Measurements from ENCODE around the gene RBM20. TPM values are rescaled to one million over a fixed set of nuclear protein-coding genes. Genes with fewer than 3 reads are reported as not detected.
A peak's percentile ranks its signal among the peaks of the same experiment; 100 is the strongest.

RBM20 gene
- total RNA-seq, 4 donors from 2014 or later: 0.62 to 7.4 (median 3.9) TPM

DNA sequence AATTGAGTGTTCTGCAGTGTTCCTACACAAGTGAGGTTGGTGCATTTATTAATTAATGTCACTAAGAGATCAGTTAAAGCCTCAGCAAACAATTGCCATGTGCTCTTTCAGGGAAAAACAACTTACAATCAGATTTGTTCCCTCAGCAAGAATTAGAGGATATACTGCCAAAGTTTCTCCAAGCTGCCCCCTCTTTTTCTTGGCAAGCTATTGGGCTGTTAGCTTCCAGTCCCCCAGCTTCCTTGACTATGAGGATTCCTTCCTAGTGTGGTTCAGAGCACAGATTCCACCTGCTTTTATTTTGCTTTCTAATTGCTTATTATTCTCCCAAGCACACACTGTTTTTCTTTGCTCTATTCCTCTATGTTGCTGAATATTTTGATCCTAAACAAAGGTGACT lies 112.7 kb downstream of the RBM20 start:
- no peak for TF ChIP-seq POLR2AphosphoS5 (IDR thresholded peaks at IDR 0.05)
- TF ChIP-seq EP300 (IDR thresholded peaks at IDR 0.05): no peak
- TF ChIP-seq, protein P1, sequence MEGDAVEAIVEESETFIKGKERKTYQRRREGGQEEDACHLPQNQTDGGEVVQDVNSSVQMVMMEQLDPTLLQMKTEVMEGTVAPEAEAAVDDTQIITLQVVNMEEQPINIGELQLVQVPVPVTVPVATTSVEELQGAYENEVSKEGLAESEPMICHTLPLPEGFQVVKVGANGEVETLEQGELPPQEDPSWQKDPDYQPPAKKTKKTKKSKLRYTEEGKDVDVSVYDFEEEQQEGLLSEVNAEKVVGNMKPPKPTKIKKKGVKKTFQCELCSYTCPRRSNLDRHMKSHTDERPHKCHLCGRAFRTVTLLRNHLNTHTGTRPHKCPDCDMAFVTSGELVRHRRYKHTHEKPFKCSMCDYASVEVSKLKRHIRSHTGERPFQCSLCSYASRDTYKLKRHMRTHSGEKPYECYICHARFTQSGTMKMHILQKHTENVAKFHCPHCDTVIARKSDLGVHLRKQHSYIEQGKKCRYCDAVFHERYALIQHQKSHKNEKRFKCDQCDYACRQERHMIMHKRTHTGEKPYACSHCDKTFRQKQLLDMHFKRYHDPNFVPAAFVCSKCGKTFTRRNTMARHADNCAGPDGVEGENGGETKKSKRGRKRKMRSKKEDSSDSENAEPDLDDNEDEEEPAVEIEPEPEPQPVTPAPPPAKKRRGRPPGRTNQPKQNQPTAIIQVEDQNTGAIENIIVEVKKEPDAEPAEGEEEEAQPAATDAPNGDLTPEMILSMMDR (IDR thresholded peaks at IDR 0.05): no peak
- TF ChIP-seq POLR2A (IDR thresholded peaks at IDR 0.05): no peak
- H3K36me3 ChIP-seq: no peaks in the 10 kb centered on the region
- no peak for ATAC-seq

DNA sequence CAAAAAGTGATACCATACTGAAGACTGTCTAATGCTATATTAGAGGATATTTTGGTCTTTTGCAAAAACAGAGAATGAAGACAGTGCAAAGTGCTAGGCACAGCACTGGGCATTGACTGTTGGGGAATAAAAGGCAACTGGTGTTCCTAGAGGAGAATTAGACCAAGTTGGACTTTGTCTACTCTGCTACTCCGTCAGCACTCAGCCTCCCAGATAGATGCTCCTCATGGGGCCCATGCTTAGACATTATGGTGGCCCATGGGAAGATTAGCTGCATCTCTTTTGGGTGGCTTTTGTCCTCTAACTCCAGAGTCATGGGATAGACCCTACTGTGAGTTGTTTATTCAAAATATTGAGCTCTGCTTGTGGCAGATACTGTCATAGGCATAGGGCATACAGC lies 113.5 kb downstream of the RBM20 start:
- Histone ChIP-seq H3K9me3 (no peaks in the 10 kb centered on the region), H3K4me1 (no peaks in the 10 kb centered on the region), H3K27me3 (no peaks in the 10 kb centered on the region), H3K4me3 (no peak overlapping the region), H3K27ac (no peak overlapping the region), H3K36me3 (no peaks in the 10 kb centered on the region)
- ATAC-seq: no peak
- TF ChIP-seq POLR2AphosphoS5 (IDR thresholded peaks at IDR 0.05) (no peak), EP300 (IDR thresholded peaks at IDR 0.05) (no peak), POLR2A (IDR thresholded peaks at IDR 0.05) (no peak)
- TF ChIP-seq, protein P1 (IDR thresholded peaks at IDR 0.05): no peak
- WGBS, 2 donors (ENCODE audit: low coverage in 1 of 2): 80% methylated on average over 1 of the region's 1 CpG; no CpG with 5 or more reads in 1 of the 2 donors

More for the DNA sequence above, 112.7 kb downstream of the RBM20 start:
- Histone ChIP-seq H3K27me3 (no peaks in the 10 kb centered on the region), H3K4me1 (no peaks in the 10 kb centered on the region), H3K4me3 (no peak overlapping the region), H3K9me3 (no peaks in the 10 kb centered on the region), H3K27ac (no peak overlapping the region)

DNA sequence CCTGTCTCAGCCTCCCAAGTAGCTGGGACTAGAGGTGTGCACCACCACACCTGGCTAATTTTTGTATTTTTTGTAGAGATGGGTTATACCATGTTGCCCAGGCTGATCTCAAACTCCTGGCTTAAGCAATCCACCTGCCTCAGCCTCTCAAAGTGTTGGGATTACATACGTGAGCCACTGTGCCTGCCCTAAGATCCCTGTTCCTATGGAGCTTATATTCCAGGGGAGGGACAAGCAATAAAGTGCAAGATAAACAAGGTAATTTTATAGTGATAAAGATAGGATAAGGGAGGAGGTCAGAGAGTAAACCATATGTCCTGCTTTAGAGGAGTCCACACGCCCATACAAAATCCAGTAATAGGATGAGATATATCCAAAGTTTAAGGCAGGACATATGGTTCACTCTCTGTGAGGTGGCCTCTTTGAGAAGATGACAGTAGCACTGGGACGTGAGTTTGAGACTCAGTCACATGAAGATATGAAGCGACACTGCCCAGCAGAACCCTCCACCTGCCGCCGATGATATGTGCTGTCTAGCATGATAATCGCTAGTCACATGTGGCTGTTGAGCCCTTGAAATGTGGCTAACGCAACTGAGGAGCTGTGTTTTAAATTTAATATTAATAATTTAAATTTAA lies 114.1 kb downstream of the RBM20 start:
- H3K9me3 ChIP-seq: no peaks in the 10 kb centered on the region
- H3K4me3 ChIP-seq: no peak overlapping the region
- peak overlapping the region in 1 of 4 donors; percentile 1 for H3K27ac ChIP-seq
- H3K4me1 ChIP-seq: no peaks in the 10 kb centered on the region
- no peaks in the 10 kb centered on the region for H3K27me3 ChIP-seq
- TF ChIP-seq POLR2A (IDR thresholded peaks at IDR 0.05) (no peak), EP300 (IDR thresholded peaks at IDR 0.05) (no peak), POLR2AphosphoS5 (IDR thresholded peaks at IDR 0.05) (no peak)
- TF ChIP-seq, protein P1 (IDR thresholded peaks at IDR 0.05): no peak
- ATAC-seq: no peak
- no peaks in the 10 kb centered on the region for H3K36me3 ChIP-seq
- WGBS, 2 donors (ENCODE audit: low coverage in 1 of 2): 88 to 93% methylated on average over 7 of the region's 8 CpGs

DNA sequence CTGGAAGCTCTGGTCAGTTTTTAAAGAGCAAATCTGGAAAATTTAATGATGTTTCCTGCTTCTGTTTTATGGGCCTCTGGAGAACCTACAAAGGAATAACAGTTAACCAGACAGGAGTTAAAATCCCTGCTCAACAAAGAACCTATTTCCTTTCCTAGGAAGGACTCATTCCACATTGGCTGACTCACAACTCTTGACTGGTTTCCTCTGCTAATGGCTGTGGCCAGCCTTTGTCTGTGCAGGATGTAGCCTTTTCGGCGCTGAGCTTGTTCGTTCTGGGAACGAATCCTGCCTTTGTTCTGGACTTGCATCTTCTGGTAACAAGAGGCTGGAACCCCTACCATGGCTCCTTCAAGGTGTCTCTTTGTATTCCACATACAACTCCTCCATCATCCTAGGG lies 114.8 kb downstream of the RBM20 start:
- Histone ChIP-seq H3K27ac (peak overlapping the region in 2 of 4 donors; percentile 49 to 52), H3K9me3 (no peaks in the 10 kb centered on the region), H3K36me3 (no peaks in the 10 kb centered on the region), H3K4me1 (no peaks in the 10 kb centered on the region), H3K27me3 (no peaks in the 10 kb centered on the region), H3K4me3 (no peak overlapping the region)
- 62 to 76% methylated on average over 4 of the region's 4 CpGs for WGBS, 2 donors (ENCODE audit: low coverage in 1 of 2)
- TF ChIP-seq EP300 (IDR thresholded peaks at IDR 0.05) (no peak), POLR2A (IDR thresholded peaks at IDR 0.05) (no peak), POLR2AphosphoS5 (IDR thresholded peaks at IDR 0.05) (no peak)
- TF ChIP-seq, protein P1 (IDR thresholded peaks at IDR 0.05): no peak
- no peak for ATAC-seq

DNA sequence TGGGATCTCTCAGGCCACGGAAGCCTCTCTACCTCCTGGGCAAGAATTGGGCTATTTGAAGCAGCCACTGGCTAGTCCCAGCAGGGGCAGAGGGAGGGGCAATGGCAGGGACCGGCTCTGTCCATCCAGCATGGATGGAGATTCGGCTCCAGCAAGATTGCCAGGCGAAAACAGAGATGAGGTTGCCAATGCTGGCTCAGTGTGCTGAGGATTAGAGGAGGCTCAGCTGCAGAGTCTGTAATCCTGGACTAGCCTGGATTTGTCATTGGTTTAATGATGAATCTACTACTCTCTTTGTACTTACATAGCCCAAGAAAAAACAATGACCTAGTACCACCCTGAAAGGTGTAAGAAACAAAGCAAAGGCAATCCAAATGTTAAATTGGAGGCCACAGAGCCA lies 115.4 kb downstream of the RBM20 start:
- ATAC-seq: no peak
- H3K36me3 ChIP-seq: no peaks in the 10 kb centered on the region
- peak overlapping the region in 3 of 4 donors; percentile 11 to 52 (median 49) for H3K27ac ChIP-seq
- H3K9me3 ChIP-seq: no peaks in the 10 kb centered on the region
- no peaks in the 10 kb centered on the region for H3K27me3 ChIP-seq
- no peak overlapping the region for H3K4me3 ChIP-seq
- no peaks in the 10 kb centered on the region for H3K4me1 ChIP-seq
- TF ChIP-seq POLR2A (IDR thresholded peaks at IDR 0.05): no peak
- TF ChIP-seq EP300 (IDR thresholded peaks at IDR 0.05): no peak
- TF ChIP-seq, protein P1 (IDR thresholded peaks at IDR 0.05): no peak
- no peak for TF ChIP-seq POLR2AphosphoS5 (IDR thresholded peaks at IDR 0.05)
- 77 to 86% methylated on average over 3 of the region's 4 CpGs for WGBS, 2 donors (ENCODE audit: low coverage in 1 of 2)

Data from gastroesophageal sphincter (tissue), 4 donors.